Measurements from ENCODE around the gene DPP7. TPM values are rescaled to one million over a fixed set of nuclear protein-coding genes. Genes with fewer than 3 reads are reported as not detected.

The DPP7 gene
- total RNA-seq, 1 donor from 2014 or later: 259 TPM

DNA sequence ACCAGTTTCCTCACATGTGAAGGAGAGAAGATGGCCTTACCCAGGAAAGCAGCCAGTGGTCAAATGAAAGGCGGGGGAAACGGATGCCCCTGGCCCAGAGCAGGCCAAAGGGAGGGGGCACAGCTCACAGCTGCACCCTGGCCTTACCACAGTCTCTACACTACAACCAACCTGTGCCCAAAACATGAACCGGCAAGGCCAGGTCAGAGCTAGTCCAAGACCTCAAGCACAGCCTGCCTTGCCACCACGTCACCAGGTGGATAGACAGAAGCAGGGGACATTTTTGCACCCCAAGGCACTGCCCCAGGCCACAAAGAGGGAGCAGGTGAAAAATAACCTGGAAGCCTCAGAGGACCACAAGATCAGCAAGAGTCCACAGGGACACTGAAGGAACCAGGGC lies 28.9 kb upstream of the DPP7 start:
- ATAC-seq (ENCODE audit: low read depth): no peak
- H3K27me3 Mint-ChIP-seq: peaks cover 41% of the 10 kb centered on the region
- POLR2A ChIA-PET: no interaction called here
- peaks cover 1% of the 10 kb centered on the region for H3K4me1 Mint-ChIP-seq
- TF ChIP-seq, protein P1, sequence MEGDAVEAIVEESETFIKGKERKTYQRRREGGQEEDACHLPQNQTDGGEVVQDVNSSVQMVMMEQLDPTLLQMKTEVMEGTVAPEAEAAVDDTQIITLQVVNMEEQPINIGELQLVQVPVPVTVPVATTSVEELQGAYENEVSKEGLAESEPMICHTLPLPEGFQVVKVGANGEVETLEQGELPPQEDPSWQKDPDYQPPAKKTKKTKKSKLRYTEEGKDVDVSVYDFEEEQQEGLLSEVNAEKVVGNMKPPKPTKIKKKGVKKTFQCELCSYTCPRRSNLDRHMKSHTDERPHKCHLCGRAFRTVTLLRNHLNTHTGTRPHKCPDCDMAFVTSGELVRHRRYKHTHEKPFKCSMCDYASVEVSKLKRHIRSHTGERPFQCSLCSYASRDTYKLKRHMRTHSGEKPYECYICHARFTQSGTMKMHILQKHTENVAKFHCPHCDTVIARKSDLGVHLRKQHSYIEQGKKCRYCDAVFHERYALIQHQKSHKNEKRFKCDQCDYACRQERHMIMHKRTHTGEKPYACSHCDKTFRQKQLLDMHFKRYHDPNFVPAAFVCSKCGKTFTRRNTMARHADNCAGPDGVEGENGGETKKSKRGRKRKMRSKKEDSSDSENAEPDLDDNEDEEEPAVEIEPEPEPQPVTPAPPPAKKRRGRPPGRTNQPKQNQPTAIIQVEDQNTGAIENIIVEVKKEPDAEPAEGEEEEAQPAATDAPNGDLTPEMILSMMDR (IDR thresholded peaks at IDR 0.05): no peak
- CTCF ChIA-PET: no interaction called here
- no peaks in the 10 kb centered on the region for H3K9me3 Mint-ChIP-seq
- DNase-seq: no peak
- no peak overlapping the region for H3K4me3 Mint-ChIP-seq
- intact Hi-C loops (cut with micrococcal nuclease): no loop called here
- H3K36me3 Mint-ChIP-seq (ENCODE audit: low read depth): no peaks in the 10 kb centered on the region
- H3K27ac Mint-ChIP-seq: no peak overlapping the region

DNA sequence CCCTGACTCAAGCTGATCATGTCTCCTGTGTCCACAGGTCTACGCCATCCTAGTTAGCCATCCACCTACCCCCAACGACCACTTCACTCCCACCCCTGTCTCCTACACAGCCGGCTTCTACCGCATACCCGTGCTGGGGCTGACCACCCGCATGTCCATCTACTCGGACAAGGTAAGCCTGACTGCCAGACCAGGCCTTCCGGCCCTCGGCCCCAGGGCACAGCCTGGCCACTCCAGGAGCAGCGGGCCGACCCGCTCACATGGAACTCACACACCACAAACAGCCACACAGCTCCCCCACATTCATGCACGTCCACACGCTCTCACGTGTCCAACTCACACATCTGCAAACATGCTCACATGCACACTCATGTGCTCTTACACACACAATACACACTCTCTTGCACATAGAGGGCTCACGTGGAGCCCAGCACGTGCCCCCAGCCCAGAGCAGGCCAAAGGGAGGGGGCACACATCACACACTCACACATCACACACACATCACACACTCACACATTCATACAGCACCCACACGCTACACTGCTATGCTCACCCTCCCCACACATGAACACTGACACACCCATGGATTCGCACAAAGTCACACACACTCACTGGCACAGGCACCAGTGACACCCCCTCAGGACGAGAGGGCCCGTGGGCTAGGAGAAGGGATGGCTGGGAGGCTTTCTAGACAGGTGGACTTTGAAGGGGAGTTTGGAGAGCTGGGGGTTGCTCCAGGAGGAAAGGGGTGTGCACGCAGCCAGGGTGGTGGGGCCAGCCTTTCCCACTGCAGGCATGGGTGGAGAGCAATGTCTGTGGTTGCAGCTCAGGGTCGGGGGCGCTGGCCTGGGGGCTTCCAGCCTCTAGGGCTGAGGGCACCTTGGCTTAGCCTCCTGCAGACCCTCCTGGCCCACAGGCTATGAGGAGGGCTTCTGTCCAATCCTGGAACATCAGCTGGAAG lies 27.7 kb upstream of the DPP7 start:
- Mint-ChIP-seq H3K27me3 (peaks cover 48% of the 10 kb centered on the region), H3K36me3 (ENCODE audit: low read depth) (no peaks in the 10 kb centered on the region), H3K4me1 (peaks cover 3% of the 10 kb centered on the region), H3K27ac (no peak overlapping the region), H3K4me3 (no peak overlapping the region), H3K9me3 (no peaks in the 10 kb centered on the region)
- intact Hi-C loops (cut with micrococcal nuclease): no loop called here
- ChIA-PET CTCF (no interaction called here), POLR2A (no interaction called here)
- ATAC-seq (ENCODE audit: low read depth) (no peak), DNase-seq (no peak)
- TF ChIP-seq, protein P1 (IDR thresholded peaks at IDR 0.05): no peak

DNA sequence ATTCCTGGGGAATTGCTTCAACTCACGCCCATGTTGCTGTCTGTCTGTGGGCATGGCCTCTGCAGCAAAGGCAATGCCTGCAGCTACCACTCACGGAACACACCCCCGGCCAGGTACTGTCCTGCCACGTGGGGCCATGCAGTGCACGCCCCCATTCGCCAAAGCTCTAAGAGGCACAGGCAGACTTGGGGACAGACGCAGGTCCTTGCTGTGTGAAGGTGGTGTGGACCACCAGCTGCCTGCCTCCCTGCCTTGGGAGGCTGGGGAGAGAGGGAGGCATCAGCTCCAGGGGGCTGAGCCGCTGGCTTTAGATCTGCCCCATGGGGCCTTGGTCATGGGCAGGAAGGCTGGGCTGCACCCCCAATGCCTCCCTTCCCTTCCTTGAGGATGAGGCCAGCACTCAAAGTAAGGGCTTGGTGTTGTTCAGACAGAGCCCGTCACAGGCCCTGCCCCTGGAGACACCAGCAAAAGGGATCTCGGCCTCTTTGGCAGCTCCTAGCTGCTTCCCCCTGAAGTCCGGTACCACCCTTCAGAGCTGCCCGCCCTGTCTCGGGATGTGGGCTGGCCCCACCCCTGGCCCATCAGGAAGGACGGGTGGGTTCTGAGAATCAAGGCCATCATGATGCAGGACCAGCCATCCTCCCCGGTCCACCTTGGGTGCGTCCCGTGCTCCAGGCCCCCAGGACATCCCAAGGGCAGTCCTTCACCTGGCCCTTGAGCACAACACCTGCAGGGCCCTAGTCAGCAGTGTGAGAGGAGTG lies 26.7 kb upstream of the DPP7 start:
- TF ChIP-seq, protein P1 (IDR thresholded peaks at IDR 0.05): no peak
- DNase-seq (no peak), ATAC-seq (ENCODE audit: low read depth) (no peak)
- H3K4me1 Mint-ChIP-seq: peaks cover 3% of the 10 kb centered on the region
- H3K27ac Mint-ChIP-seq: no peak overlapping the region
- no peak overlapping the region for H3K4me3 Mint-ChIP-seq
- intact Hi-C loops (cut with micrococcal nuclease): no loop called here
- H3K9me3 Mint-ChIP-seq: no peaks in the 10 kb centered on the region
- ChIA-PET POLR2A (interaction anchor here (1.1 kb wide), 1 partner anchor 11 kb away, joined by 3 read pairs; no protein-coding TSS in a partner anchor), CTCF (no interaction called here)
- no peaks in the 10 kb centered on the region for H3K36me3 Mint-ChIP-seq (ENCODE audit: low read depth)
- H3K27me3 Mint-ChIP-seq: peaks cover 50% of the 10 kb centered on the region

DNA sequence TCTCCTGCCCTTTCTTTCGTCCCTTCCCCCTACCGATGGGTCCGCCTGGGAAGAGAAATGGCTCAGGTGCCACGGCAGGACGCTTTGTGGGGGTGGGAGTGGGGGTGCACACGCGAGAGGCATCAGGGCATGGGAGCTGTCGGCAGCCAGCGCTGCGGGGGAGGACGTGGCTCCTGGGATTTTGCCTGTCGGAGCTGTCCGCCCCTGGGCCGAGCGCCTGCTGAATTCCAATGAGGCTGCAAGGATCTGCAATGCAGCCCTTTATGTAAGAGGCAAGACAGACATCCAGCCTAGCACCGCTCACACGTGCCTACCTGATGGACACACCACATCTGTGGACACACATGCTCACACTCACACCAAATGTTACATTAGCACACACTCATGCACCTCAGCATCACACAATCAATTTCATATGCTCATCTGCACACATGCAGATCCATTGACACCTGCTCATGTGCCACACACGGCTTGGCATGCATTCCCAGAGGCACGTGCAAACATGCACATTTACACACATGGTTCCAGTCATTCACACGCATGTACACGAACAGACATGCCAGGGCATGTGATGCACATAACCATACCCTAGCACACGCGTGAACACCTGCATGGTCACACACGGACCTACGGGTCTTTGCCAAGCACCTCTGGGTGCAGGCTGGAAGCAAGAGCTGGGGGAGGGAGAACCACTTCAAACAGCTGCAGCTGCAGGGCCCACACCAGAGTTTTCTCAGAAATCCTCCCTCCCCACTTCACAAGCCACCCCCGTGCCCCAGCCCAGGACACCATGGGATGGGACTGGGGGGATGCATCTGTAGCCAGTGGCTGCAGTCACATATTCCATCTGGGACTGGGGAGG lies 25.8 kb upstream of the DPP7 start:
- TF ChIP-seq, protein P1 (IDR thresholded peaks at IDR 0.05): no peak
- ChIA-PET CTCF (no interaction called here), POLR2A (interaction anchor here (0.8 to 1.3 kb wide), 3 partner anchors 10 to 335 kb away, joined by 3 to 4 read pairs (median 3); no protein-coding TSS in a partner anchor)
- no peak for DNase-seq
- H3K9me3 Mint-ChIP-seq: no peaks in the 10 kb centered on the region
- peaks cover 56% of the 10 kb centered on the region for H3K27me3 Mint-ChIP-seq
- intact Hi-C loops (cut with micrococcal nuclease): no loop called here
- peaks cover 3% of the 10 kb centered on the region for H3K4me1 Mint-ChIP-seq
- H3K4me3 Mint-ChIP-seq: no peak overlapping the region
- no peaks in the 10 kb centered on the region for H3K36me3 Mint-ChIP-seq (ENCODE audit: low read depth)
- no peak for ATAC-seq (ENCODE audit: low read depth)
- H3K27ac Mint-ChIP-seq: no peak overlapping the region
